PC-3 (cell line): ENCODE measurements around the gene HNRNPC.

Source experiments
- CTCF ChIP-seq: fragments of 300-600 bp; sonication (generic); conservative IDR thresholded peaks from 2 replicates; pipeline ENCODE4 v1.5.1; 2017; ENCODE audit warnings: antibody characterized with exemption, low read depth, mild to moderate bottlenecking, low read length
- EZH2 ChIP-seq: fragments of 300-600 bp; sonication (generic); IDR thresholded peaks from one replicate; pipeline ENCODE4 v1.6.1; 2017; ENCODE audit warnings: antibody characterized with exemption, mild to moderate bottlenecking, low read length; ENCODE audit not compliant: unreplicated experiment
- EZH2phosphoT487 ChIP-seq: fragments of 300-600 bp; sonication (generic); IDR thresholded peaks from 2 replicates; pipeline ENCODE4 v1.6.1; 2018; ENCODE audit warnings: mild to moderate bottlenecking, antibody characterized with exemption, low read length, borderline replicate concordance

GRCh38 chr14:21256539-21257393, 12.5 kb downstream of the HNRNPC start:
- TF ChIP-seq CTCF (no peak), EZH2phosphoT487 (no peak), EZH2 (no peak)
